Measurements from ENCODE around the gene STK16. TPM values are rescaled to one million over a fixed set of nuclear protein-coding genes. Genes with fewer than 3 reads are reported as not detected.
"Not testable (repeated sequence)": the region's sequence is repeated elsewhere in the genome, so short reads cannot be mapped to it uniquely, and the experiment has no call there.

Gene STK16
- polyA plus RNA-seq, 6 donors from 2014 or later, result 14.7 to 28.3 (median 21.9) TPM

GRCh38 chr2:219284501-219285372, 39.5 kb downstream of the STK16 start:
- H3K9me3 Mint-ChIP-seq, result no peaks in the 10 kb centered on the region
- H3K27ac Mint-ChIP-seq, result peak overlapping the region in 1 of 6 donors; percentile 64
- DNase-seq, result no peak

DNA sequence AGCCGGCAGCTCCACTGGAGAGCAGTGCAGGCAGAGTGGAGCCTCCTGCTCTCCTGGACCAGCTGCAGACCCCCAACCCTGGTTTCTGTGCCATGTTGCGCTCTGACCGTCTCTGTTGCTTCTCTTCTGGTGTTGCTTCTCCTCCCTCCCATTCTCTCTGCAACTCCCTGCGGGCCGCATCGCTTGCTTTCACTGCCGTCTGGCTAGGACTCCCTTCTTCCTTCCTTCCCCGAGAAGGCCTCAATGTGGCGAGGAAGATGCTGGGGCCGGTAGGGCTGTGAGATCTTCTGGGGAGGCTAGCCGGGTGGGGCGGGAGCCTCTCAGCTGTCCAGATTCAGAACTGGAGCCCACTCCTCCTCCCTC, 40.1 kb downstream of the STK16 start:
- DNase-seq (no peak), ATAC-seq (ENCODE audit: low read depth in 2 of 2) (no peak)
- Mint-ChIP-seq H3K4me3 (no peak overlapping the region), H3K36me3 (peaks cover 5 to 18% of the 10 kb centered on the region in 2 donors), H3K9me3 (no peaks in the 10 kb centered on the region), H3K27me3 (no peaks in the 10 kb centered on the region), H3K27ac (peak overlapping the region in 3 of 6 donors; percentile 64 to 83 (median 72)), H3K4me1 (peaks cover 15% of the 10 kb centered on the region in 3 donors)

More at GRCh38 chr2:219284501-219285372, 39.5 kb downstream of the STK16 start:
- Mint-ChIP-seq H3K4me1 (peaks cover 20 to 22% (median 21%) of the 10 kb centered on the region in 3 donors), H3K27me3 (no peaks in the 10 kb centered on the region), H3K4me3 (no peak overlapping the region), H3K36me3 (peaks cover 5 to 18% of the 10 kb centered on the region in 2 donors)
- no peak for ATAC-seq (ENCODE audit: low read depth in 2 of 2)

- Mint-ChIP-seq H3K27me3 (no peaks in the 10 kb centered on the region), H3K4me3 (peak overlapping the region in 1 of 8 donors; percentile 12), H3K9me3 (no peaks in the 10 kb centered on the region), H3K4me1 (peaks cover 8 to 9% (median 9%) of the 10 kb centered on the region in 3 donors), H3K36me3 (peaks cover 5 to 18% of the 10 kb centered on the region in 2 donors), H3K27ac (peak overlapping the region in 4 of 6 donors; percentile 19 to 76 (median 68))
- ATAC-seq (ENCODE audit: low read depth in 2 of 2) (no peak), DNase-seq (no peak)
Observed at GRCh38 chr2:219285894-219286425, 40.7 kb downstream of the STK16 start.

GRCh38 chr2:219286436-219287115, 41.3 kb downstream of the STK16 start:
- DNase-seq (no peak), ATAC-seq (ENCODE audit: low read depth in 2 of 2) (peak; percentile 25 to 33)
- Mint-ChIP-seq H3K27ac (peak overlapping the region in 4 of 6 donors; percentile 16 to 78 (median 58)), H3K27me3 (no peaks in the 10 kb centered on the region), H3K36me3 (peaks cover 5 to 18% of the 10 kb centered on the region in 2 donors), H3K4me3 (no peak overlapping the region), H3K9me3 (no peaks in the 10 kb centered on the region), H3K4me1 (peaks cover 3 to 7% (median 6%) of the 10 kb centered on the region in 3 donors)

GRCh38 chr2:219287116-219287440, 41.8 kb downstream of the STK16 start:
- ATAC-seq (ENCODE audit: low read depth in 2 of 2); DNase-seq; H3K4me3 Mint-ChIP-seq; H3K27me3 Mint-ChIP-seq; H3K4me1 Mint-ChIP-seq; H3K9me3 Mint-ChIP-seq: not testable (repeated sequence)
- H3K27ac Mint-ChIP-seq, result peak overlapping the region in 4 of 6 donors; percentile 46 to 78 (median 62)
- peaks cover 5 to 18% of the 10 kb centered on the region in 2 donors for H3K36me3 Mint-ChIP-seq

- Mint-ChIP-seq H3K27me3 (no peaks in the 10 kb centered on the region), H3K9me3 (no peaks in the 10 kb centered on the region), H3K4me1 (peaks cover 3 to 7% (median 6%) of the 10 kb centered on the region in 3 donors), H3K27ac (peak overlapping the region in 4 of 6 donors; percentile 46 to 63 (median 56)), H3K36me3 (peaks cover 4 to 14% of the 10 kb centered on the region in 2 donors), H3K4me3 (peak overlapping the region in 1 of 8 donors; percentile 18)
- DNase-seq (no peak), ATAC-seq (ENCODE audit: low read depth in 2 of 2) (no peak)
Observed at GRCh38 chr2:219287580-219288265, 42.4 kb downstream of the STK16 start.

GRCh38 chr2:219289195-219289536, 43.9 kb downstream of the STK16 start:
- H3K27me3 Mint-ChIP-seq, result no peaks in the 10 kb centered on the region
- no peaks in the 10 kb centered on the region for H3K9me3 Mint-ChIP-seq
- H3K27ac Mint-ChIP-seq, result peak overlapping the region in 1 of 6 donors; percentile 14
- peaks cover 8 to 13% (median 11%) of the 10 kb centered on the region in 3 donors for H3K4me1 Mint-ChIP-seq
- ATAC-seq (ENCODE audit: low read depth in 2 of 2) (no peak), DNase-seq (no peak)
- H3K4me3 Mint-ChIP-seq, result no peak overlapping the region
- peaks cover 0 to 7% of the 10 kb centered on the region in 2 donors for H3K36me3 Mint-ChIP-seq

GRCh38 chr2:219289537-219290361, 44.5 kb downstream of the STK16 start:
- H3K27me3 Mint-ChIP-seq, result no peaks in the 10 kb centered on the region
- ATAC-seq (ENCODE audit: low read depth in 2 of 2), result no peak
- peak overlapping the region in 1 of 6 donors; percentile 14 for H3K27ac Mint-ChIP-seq
- H3K36me3 Mint-ChIP-seq, result peaks cover 0 to 7% of the 10 kb centered on the region in 2 donors
- DNase-seq, result no peak
- no peaks in the 10 kb centered on the region for H3K9me3 Mint-ChIP-seq
- no peak overlapping the region for H3K4me3 Mint-ChIP-seq
- peaks cover 11 to 17% (median 15%) of the 10 kb centered on the region in 3 donors for H3K4me1 Mint-ChIP-seq

DNA sequence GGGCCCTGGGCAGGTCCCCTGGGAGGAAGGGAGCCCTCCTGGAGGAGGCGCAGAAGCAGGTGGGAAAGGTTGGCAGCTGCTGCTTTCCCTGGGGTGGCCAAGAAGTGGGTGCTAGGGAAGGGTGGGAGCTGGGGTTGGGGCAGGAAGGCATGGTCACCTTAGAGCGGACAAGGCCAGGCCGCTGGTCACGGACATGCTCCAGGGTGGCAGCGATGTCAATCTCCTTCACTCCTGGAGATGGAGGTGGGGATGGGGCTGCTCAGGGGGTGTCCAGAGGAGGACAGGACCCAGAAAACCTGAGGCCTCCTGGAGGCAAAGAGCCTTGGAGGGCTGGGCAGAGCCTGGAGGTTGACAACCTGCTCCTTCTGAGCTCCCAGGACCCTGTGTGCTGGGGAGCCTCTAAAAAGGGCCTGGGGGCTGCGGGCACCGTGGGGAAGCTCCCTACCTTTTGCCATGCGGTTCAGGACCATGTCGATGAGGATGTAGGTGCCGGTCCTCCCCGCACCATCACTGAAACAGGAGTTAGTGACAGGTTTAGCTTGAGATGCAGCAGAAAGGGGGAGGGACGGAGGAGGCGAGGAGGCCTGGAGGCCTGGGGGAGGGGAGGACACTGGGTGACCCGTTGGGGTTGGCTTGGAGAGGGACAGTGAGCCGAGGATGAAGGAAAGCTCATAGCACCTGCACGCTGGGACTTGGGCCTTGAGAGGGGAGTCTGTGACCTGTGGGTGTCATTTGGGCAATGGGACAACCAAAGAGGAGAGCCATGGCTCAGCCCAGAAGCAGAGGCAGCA, 45.3 kb downstream of the STK16 start:
- ATAC-seq (ENCODE audit: low read depth in 2 of 2) (no peak), DNase-seq (no peak)
- H3K27me3 Mint-ChIP-seq, result no peaks in the 10 kb centered on the region
- peak overlapping the region in 1 of 6 donors; percentile 70 for H3K27ac Mint-ChIP-seq
- peaks cover 0 to 1% of the 10 kb centered on the region in 2 donors for H3K36me3 Mint-ChIP-seq
- peaks cover 13 to 15% (median 15%) of the 10 kb centered on the region in 3 donors for H3K4me1 Mint-ChIP-seq
- no peaks in the 10 kb centered on the region for H3K9me3 Mint-ChIP-seq
- no peak overlapping the region for H3K4me3 Mint-ChIP-seq

- no peak for ATAC-seq (ENCODE audit: low read depth in 2 of 2)
- no peak for DNase-seq
Observed at GRCh38 chr2:219291394-219291793, 46.1 kb downstream of the STK16 start.

GRCh38 chr2:219291910-219292490, 46.7 kb downstream of the STK16 start:
- DNase-seq (no peak), ATAC-seq (ENCODE audit: low read depth in 2 of 2) (no peak)
- Mint-ChIP-seq H3K9me3 (no peaks in the 10 kb centered on the region), H3K36me3 (no peaks in the 10 kb centered on the region), H3K4me3 (no peak overlapping the region), H3K27ac (peak overlapping the region in 1 of 6 donors; percentile 2), H3K4me1 (peaks cover 9 to 13% (median 13%) of the 10 kb centered on the region in 3 donors), H3K27me3 (no peaks in the 10 kb centered on the region)

More at GRCh38 chr2:219291394-219291793, 46.1 kb downstream of the STK16 start:
- Mint-ChIP-seq H3K27me3 (no peaks in the 10 kb centered on the region), H3K9me3 (no peaks in the 10 kb centered on the region), H3K4me1 (peaks cover 11 to 13% (median 13%) of the 10 kb centered on the region in 3 donors), H3K4me3 (no peak overlapping the region), H3K27ac (peak overlapping the region in 2 of 6 donors; percentile 21 to 70), H3K36me3 (no peaks in the 10 kb centered on the region)

Data from naive B cell (primary cell).